Hematopoietic multipotent progenitor cell treated with erythropoietin and hydrocortisone succinate and interleukin-3 and kit ligand, for 17 days (in vitro differentiated cells): ENCODE measurements around the gene HADH.
"Not testable (repeated sequence)": the region's sequence is repeated elsewhere in the genome, so short reads cannot be mapped to it uniquely, and the experiment has no call there.

ENCODE experiments used
- DNase-seq: peaks from one replicate; pipeline ENCODE4 v3.0.0-alpha.2; 2015; ENCODE audit warnings: low spot score

Gene HADH

DNA sequence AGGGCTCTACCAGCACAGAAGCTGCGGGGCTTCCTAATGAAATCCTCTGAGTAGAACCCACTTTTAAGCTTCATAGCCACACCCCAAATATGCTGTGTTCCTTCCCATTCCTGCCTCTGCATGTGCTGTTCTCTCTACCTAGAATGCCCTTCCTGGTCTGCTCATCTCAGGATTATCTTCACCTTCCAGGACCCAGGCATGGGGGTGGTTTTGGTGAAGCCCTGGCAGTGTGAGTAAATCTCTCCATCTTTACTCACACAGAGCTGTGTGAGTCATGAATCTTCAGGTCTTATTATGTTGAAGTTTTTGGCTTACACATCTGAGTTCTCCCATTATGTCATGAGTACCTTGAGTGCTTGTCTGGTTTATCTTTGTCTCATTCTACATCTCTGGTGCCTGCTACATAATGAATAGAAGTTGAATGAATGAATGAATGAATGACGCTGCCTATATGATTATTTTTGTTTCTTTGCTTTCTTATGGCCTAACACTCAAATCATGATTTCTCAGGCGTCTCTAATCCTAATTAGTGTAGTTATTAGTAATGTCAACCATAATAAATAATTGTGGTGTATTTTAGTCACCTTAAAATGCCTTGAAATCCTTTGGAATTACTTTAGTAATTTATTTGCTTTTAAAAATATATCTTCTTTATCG is 41.9 kb downstream of the HADH start:
- no peak for DNase-seq

DNA sequence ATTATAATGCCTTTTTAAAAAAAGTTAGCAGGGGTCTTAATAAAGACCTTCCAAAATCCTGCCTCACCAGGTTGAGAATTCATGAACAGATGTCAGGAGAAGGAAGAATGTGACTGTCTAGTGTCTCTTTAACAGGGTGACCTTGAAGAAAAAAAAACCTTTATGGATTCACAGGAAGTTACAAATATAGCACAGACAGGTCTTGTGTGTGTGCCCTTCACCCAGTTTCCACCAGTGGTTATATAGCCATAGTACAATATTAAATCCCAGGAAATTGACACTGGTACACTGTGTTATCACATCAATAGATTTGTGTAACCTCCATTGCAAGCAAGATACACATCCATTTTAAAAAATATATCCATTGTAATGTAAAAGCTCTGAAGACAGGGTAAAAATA is 43.7 kb downstream of the HADH start:
- DNase-seq, result no peak

DNA sequence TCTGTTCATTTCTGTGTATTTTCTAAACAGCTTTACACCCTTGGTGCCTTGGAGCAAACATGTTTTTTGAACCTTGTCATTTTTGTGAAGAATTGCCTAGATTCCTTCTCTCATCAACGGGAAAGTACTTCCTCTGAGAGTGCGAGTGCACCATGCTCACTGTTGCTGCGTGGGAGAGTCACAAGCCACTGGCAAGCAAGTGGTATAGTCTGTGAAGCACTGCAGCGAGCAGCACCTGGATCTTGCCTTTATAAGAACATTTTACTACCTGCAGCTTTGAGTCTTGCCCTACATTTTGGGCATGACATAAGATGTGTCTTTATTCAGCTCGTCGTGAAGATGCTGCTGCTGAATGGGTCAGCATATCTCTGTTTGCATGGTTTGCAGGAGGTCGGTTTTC is 44.9 kb downstream of the HADH start:
- no peak for DNase-seq

DNA sequence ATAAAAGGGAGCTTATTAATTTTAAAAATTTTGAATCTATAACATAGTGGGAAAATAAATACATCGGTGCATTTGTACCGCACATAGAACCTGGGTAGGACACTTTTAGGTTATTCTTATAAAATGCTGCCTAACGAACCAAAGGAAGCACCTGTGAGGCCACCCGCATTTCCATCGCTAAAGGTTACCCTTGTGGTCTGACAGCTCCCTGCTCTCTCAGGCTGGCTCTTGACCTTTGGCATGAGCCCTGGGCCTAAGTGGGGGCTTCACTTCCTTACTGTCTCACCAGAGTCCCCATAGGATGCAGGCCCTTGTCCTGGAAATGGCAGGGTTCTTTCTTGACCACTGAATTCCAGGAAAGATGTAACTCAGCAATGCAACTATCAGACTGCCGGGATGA is 46.0 kb downstream of the HADH start:
- DNase-seq, result no peak

DNA sequence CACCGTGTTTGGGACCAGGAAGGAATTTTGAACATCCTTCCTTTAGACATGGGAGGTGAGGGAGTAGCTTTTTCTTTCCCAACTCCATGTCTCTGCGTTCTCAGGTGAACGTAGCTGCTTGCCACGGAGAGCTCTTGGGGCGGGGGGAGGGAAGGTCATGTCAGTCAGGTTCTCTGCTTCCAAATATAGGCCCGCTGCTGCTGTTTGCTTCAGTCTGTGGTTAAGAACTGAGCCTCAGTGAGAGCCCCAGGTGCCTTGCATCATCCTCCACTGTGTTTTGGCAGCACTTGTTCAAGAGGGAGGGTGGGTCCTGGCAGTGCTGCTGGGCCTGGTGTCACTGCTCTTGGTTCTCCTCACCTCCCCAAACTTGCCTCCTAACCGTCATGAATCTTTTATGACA is 46.5 kb downstream of the HADH start:
- DNase-seq, result no peak

DNA sequence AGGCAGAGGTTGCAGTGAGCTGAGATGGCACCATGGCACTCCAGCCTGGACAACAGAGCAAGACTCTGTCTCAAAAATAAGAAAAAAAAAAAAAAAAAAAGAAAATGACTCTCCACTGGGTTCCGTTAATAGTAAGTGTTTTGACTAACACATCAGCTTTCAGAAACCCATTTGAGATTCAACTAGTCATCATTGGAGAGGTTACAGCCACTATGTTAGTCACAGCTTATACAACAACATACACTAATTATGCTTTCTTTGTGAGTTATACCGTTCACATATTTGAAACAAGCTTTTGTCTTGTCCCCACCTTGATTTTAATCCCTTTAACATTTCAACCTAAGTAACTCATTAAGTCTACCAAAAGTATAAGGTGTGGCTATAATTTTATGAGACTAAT is 48.2 kb downstream of the HADH start:
- DNase-seq, result no peak

DNA sequence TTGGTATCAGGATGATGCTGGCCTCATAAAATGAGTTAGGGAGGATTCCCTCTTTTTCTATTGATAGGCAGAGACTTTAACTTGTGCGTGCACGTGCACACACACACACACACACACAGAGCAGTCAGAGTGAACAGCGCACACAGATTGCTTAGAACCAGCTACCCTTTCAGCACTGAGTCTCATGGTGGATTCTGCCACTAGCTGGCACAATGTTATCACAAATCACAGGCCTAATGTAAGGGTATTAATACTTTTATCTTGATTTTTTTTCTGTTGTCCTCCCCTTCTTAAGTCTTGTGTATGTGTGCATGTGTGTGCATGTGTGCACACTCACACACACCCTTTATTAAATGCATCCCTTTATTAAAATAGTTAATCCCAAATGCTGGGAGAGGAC is 53.2 kb downstream of the HADH start:
- no peak for DNase-seq

DNA sequence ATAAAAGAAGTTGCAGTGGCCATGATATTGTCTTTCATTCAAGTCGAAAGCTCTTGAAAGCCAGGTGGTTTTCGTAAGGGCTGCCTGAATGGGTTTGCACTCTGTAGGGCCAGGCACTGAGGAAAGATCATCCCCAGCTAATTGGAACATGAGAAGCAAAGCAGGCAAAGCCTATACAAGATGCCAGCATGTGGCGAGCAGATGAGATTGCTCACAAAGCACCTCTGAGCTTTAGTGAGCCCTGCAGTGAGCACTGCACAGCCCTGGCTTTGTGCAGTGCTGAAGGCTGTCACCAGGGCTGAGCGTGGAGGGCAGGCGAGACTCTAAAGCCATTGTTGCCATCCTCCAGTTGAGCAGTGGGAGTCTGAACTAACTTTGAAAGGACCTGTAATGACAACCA is 53.8 kb downstream of the HADH start:
- no peak for DNase-seq

DNA sequence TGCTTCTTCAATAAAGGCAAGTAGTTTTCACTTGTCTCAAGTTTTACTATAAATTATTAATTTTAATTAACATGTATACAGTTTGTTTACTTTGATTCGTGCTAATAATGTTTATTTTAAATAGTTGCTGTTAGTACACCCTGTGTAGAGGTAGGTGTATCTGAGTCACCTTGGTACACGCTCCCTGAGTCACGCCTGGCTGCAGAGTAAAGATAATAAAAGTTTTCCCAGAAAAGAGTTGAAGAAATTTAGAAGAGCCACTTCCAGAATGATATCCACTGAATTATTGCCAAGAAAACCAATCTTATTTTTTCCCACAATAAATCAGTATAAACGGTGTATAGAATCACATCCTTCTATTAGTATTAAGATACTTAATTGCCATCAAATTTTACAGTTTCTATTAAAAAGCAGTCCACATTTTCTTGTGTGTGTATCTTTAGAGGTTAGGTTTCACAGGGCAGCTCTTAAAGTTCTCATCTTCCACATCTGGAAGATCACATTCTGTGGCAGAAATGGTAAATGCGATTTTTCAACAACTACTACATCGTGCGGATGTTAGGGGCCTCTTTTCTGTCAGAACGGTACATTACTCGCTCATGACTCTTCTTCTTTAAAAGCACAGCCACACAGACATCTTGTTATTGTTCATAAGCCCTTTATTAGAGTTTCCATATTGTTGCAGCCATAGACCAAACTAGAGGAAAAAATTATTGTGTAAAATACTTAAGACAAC is 55.4 kb downstream of the HADH start:
- no peak for DNase-seq

DNA sequence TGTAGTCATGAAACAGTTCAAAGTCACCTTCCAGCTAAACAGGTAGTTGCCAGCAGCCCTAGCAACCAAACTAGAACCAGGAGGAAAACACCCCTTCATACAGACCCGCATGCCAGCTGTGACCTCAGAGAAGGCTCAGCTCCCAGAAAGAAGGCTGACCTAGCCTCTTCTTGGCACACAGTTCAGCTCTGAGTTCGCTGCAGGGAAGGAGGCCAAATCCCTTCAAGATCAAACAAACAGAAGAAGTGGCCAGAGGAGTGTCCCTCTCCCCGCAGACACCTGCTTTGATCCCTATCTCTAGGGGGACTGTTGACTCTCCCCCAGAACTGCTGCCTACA is 56.0 kb downstream of the HADH start:
- no peak for DNase-seq

DNA sequence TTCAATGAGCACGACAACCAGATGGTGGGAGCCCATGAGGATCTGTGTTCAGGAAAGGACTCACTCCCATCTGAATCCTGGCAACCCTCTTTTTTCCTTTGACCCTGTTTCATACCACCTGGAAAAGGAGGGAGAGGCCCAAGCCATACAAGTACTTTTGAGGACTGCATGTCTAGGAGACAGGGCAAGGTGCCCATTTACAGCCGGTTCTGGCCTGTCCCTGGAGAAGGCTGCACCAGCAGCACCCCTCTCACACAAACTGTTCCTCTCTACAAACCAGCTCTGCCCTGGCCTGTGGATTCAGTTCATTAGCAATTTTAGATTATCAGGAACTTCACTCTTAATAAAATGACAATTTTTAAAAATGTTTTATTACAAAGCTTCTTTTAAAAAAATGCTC is 57.5 kb downstream of the HADH start:
- no peak for DNase-seq

DNA sequence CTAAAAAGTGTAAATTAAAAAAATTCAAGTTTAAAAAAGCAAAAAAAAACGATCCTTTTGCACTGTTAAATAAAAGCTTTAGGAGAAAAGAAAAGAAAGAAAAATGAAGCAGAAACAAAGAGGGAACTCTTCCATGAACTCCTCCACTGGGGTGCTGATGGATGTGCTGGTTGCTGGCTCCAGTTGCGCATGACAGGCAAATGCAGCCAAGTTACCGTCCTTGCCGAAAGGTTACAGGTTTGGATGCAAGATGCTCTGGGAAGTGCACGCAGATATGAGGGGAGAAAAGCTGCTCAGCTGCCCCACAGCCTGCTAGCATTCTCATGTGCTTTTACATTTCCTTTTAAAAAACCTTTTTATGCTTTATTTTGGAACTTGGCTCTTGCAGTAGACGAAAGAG is 58.5 kb downstream of the HADH start:
- no peak for DNase-seq

DNA sequence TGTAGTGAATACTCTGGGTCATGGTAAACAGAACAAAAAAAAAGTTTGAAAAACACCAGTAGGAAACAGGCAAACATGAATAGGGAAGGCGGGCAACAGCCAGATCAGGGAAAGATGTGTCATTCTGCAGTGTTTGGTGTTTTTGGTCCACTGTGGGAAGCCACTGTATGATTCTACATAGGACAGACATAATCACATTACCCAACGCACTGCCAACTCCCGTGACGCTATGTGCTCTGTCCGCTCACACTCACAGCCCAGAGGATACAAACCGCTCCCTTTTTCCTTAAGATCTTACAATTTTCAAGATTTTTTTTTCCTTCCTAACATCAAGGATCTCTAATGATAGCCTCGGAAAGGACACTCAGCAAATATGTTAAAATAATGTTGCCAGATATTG is 59.3 kb downstream of the HADH start:
- no peak for DNase-seq

DNA sequence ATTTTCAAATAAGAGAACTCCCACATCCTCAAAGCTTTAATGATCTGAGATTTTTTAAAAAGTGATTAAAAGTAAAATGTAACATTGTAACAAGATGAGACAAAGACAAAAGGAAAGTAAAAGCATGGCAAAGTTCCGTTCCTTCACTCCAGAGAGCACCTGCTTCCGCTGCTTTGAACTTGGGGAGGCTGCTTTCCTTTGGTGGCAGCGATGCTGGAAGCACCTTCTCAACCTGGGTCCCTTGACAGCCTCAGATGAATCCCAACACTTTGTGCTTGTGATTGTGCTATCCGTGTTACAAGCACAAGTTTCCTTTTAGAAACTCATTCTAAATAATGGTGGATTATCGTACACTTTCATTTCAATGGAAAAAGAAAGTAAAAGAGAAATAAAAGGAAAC is 59.7 kb downstream of the HADH start:
- DNase-seq, result no peak

DNA sequence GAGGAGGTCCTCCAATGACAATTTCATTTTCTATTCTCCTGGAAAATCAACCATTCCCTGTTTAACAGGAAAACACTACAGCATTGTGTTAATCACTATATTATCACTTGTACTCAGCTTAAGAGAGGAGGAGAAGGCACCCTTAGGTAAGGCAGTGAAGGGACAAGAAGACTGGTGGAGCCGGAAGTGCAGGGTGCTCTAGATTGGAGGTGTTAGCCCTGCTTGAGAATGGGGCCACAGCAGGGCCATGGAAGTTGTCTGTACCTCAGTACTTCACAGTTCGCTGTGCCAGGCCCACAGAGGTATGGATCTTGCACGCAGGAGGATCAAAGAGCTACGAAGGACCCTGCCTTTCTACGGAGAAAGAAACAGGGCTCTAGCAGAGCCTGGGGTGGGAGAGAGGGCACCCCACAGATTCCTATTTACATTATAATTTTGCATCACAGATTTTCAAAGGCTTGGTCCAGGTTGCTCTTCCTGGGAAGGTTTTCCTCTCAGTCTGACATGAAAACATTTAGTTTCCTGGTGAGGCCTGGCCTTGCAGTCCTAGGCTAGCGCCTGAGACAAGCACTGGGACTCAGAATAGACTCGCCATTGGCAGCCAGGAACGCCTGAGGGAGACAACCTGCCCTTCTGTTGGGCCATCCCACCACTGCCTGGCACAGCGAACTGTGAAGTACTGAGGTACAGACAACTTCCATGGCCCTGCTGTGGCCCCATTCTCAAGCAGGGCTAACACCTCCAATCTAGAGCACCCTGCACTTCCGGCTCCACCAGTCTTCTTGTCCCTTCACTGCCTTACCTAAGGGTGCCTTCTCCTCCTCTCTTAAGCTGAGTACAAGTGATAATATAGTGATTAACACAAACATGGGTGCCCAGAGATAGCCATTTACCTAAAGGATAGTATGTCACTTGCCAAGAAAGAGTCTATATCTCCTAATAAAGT is 60.8 kb downstream of the HADH start:
- DNase-seq, result not testable (repeated sequence)

DNA sequence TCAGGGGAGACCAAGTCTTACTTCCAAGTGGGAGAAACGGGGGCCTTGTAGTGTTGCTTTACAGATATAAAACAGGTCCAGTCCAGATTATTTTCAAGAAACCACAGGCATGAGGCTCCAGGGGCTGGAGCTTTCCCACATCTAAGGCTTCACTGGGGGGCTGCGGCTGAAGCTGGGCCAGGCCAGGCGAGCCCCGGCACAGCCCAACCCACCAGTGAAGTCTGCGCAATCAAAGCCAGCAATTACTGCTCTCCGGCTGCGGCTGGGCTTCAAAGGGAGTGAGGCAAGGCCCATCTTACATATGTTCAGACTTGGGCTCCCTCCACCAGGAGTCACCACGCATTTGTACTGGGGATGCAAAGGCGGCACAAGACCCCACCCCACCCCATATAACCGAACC is 61.7 kb downstream of the HADH start:
- DNase-seq, result no peak

DNA sequence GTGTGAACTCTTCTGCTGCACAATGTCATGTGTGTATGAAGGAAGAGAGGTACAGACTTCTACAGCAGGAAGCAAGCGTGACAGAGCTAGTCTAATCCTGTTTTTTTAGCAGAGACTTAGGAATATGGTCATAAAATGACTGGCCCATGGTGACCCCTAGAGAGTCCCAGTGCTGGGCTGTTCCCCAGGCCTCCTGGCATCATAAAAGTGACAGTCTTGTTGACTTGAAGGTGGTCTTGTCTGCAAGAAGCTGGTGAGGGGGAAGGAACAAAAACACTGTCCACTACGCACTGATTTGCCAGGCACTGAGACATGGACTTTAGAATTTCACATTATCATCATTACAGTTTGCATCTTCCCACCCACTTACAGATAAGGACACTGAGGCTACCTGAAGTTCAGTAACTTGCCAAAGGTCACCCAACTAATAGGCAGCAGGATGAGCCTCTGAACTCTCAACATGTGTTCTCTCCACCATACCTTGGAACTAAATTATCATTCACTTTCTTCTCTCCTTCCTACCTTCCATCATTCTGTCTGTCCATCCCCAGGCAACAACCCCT is 63.0 kb downstream of the HADH start:
- no peak for DNase-seq

DNA sequence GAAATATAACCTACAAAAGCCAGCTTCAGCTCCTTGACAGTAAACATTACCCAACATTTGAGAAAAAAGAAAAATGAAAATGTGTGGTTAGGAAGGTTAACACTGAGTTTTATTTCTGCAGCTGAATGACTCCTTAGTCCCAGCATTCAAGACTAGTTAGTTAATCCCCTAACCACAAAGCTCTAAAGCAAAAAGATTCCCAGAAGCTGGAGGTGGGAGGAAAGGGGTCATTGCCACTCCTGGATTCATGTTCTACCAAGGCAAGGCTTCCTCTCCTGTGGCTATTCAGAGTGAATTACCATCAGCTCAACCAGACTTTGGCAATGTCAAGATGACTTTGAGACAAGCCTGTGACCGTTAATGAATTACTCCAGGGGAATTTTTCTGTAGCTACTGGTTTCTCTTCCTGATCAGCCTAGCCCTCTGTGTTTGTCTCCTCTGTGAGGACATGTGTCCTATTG is 63.6 kb downstream of the HADH start:
- no peak for DNase-seq

DNA sequence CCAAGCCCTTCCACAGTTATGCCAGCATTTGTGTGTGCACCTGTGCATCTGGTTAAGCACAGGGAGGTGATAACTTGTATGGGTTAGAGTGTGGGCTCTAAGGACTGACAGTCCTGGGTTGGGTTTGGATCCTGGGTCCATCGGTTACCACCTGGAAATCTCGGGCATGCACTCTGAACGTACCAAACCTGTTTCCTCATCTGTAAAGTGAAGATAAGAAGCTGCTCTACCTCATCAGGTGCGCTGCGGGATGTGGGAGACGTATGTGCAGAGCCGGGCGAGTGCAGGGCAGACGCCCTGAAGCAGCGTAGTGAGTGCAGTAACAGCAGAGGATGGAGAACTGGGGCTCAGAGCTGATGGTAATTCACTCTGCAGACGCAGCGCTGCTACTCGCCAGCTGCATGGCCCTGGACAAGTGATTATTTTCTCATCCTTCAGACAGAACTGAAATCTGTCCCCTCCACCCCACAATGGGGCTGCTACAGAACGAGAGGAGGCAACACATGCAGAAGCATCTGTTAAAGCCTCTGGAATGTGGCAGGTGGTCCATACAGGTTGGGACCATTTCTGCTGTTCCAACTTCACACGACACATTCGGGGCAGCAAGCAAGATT is 64.4 kb downstream of the HADH start:
- no peak for DNase-seq

DNA sequence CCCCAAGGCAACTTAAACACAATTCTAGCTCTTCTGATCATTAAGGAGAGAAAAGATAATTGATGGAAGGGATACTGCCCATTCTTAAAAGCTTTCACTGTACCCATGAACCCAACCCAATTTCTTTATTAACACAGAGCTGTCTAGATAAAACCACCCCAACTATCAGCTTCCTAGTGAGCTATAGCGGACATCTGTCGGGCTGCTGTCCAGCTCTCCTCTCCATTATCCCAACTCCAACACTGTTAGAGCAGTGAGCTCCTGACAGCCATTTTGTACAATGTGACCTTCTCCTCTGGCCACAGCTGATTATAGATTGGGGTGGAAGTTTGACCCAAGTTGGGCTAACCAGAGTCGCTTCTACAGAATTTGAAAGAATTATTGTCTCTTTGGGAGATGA is 66.1 kb downstream of the HADH start:
- no peak for DNase-seq

DNA sequence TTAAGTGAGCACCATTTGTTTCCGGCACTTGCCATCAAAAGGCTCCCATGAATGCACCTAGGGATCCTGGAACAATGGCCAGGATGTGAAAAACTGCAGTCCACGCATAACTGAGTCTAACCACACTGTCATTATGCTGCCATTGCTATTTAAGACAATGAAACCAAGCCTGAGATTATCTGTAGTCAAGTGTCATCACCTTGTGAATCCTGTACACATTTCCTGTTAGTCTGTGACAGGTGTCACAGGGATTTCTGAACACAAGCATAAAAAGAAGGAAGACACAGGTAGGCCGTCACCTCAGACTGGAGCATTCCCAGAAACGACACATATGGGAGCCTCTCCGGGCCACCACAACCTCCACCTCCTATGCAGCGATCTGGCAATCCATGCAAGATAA is 66.7 kb downstream of the HADH start:
- DNase-seq, result no peak
